ENCODE measurements around the gene CX3CL1. TPM values are rescaled to one million over a fixed set of nuclear protein-coding genes. Genes with fewer than 3 reads are reported as not detected.
"Not testable (repeated sequence)": the region's sequence is repeated elsewhere in the genome, so short reads cannot be mapped to it uniquely, and the experiment has no call there.

The CX3CL1 gene
- polyA plus RNA-seq, 1 donor from 2014 or later = 4.9 TPM

- Histone ChIP-seq H3K9me3 (ENCODE audit: low read length) (no peaks in the 10 kb centered on the region), H3K36me3 (ENCODE audit: insufficient read depth, low read length) (no peaks in the 10 kb centered on the region), H2AFZ (ENCODE audit: low read depth, low read length) (no peak overlapping the region), H3K9me2 (ENCODE audit: insufficient read depth, low read length) (no peaks in the 10 kb centered on the region), H3K79me2 (replicated peaks; ENCODE audit: insufficient read depth, low read length) (no peaks in the 10 kb centered on the region), H3K4me3 (ENCODE audit: low read length) (no peak overlapping the region), H3F3A (ENCODE audit: insufficient read depth, low read length, poor library complexity, severe bottlenecking) (no peaks in the 10 kb centered on the region), H3K4me2 (ENCODE audit: low read length) (no peak overlapping the region), H3K27me3 (ENCODE audit: insufficient read depth, low read depth, low read length) (no peaks in the 10 kb centered on the region), H3K9ac (ENCODE audit: low read length) (no peak overlapping the region), H3K27ac (ENCODE audit: low read length) (no peak overlapping the region), H4K20me1 (ENCODE audit: insufficient read depth) (no peaks in the 10 kb centered on the region)
- TF ChIP-seq, protein P1, sequence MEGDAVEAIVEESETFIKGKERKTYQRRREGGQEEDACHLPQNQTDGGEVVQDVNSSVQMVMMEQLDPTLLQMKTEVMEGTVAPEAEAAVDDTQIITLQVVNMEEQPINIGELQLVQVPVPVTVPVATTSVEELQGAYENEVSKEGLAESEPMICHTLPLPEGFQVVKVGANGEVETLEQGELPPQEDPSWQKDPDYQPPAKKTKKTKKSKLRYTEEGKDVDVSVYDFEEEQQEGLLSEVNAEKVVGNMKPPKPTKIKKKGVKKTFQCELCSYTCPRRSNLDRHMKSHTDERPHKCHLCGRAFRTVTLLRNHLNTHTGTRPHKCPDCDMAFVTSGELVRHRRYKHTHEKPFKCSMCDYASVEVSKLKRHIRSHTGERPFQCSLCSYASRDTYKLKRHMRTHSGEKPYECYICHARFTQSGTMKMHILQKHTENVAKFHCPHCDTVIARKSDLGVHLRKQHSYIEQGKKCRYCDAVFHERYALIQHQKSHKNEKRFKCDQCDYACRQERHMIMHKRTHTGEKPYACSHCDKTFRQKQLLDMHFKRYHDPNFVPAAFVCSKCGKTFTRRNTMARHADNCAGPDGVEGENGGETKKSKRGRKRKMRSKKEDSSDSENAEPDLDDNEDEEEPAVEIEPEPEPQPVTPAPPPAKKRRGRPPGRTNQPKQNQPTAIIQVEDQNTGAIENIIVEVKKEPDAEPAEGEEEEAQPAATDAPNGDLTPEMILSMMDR (IDR thresholded peaks at IDR 0.05; ENCODE audit: poor library complexity, severe bottlenecking) = no peak
- no peak for TF ChIP-seq EZH2 (IDR thresholded peaks at IDR 0.05; ENCODE audit: borderline replicate concordance, insufficient read depth, low read length, poor library complexity, severe bottlenecking)
- TF ChIP-seq MXI1 (conservative IDR thresholded peaks at IDR 0.05; ENCODE audit: poor library complexity, severe bottlenecking) = no peak
- TF ChIP-seq TAF1 (IDR thresholded peaks at IDR 0.05; ENCODE audit: low read depth) = no peak
- TF ChIP-seq SMC3 (conservative IDR thresholded peaks at IDR 0.05; ENCODE audit: poor library complexity) = no peak
- TF ChIP-seq POLR2AphosphoS5 (IDR thresholded peaks at IDR 0.05) = no peak
- TF ChIP-seq RAD21 (conservative IDR thresholded peaks at IDR 0.05) = no peak
- TF ChIP-seq EP300 (conservative IDR thresholded peaks at IDR 0.05; ENCODE audit: poor library complexity, severe bottlenecking) = no peak
- no peak for TF ChIP-seq REST (IDR thresholded peaks at IDR 0.05; ENCODE audit: borderline replicate concordance)
These were observed 29.1 kb upstream of the CX3CL1 start for GRCh38 chr16:57343221-57343620.

- H3K27me3 ChIP-seq (ENCODE audit: insufficient read depth, low read depth, low read length); H4K20me1 ChIP-seq (ENCODE audit: insufficient read depth); H3K4me2 ChIP-seq (ENCODE audit: low read length); H3K4me3 ChIP-seq (ENCODE audit: low read length); H3K9ac ChIP-seq (ENCODE audit: low read length); H3K79me2 ChIP-seq (replicated peaks; ENCODE audit: insufficient read depth, low read length); H3K27ac ChIP-seq (ENCODE audit: low read length); H3F3A ChIP-seq (ENCODE audit: insufficient read depth, low read length, poor library complexity, severe bottlenecking); H3K9me3 ChIP-seq (ENCODE audit: low read length); H3K36me3 ChIP-seq (ENCODE audit: insufficient read depth, low read length); H2AFZ ChIP-seq (ENCODE audit: low read depth, low read length); H3K9me2 ChIP-seq (ENCODE audit: insufficient read depth, low read length): not testable (repeated sequence)
These were observed 28.2 kb upstream of the CX3CL1 start for GRCh38 chr16:57344094-57344493.

DNA sequence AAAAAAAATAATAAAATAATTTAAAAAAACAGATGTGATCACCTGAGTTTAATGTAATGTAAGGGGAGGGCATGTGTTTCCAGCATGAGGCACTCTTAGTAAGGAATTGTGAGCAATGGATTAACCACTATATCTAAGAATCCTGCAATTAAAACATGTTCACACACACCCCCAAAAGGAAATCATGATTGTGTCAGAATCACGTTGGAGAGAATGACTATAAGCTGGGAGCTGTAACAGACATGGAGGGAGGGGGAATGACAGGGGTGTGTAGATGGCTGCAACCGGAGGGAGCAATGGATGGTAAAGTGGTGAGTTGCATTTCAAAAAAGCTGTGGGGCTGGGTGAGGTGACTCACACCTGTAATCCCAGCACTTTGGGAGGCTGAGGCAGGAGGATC is 27.3 kb upstream of the CX3CL1 start:
- no peaks in the 10 kb centered on the region for H3K79me2 ChIP-seq (replicated peaks; ENCODE audit: insufficient read depth, low read length)
- H3K27ac ChIP-seq (ENCODE audit: low read length) = no peak overlapping the region
- H3K36me3 ChIP-seq (ENCODE audit: insufficient read depth, low read length) = no peaks in the 10 kb centered on the region
- no peak overlapping the region for H3K4me2 ChIP-seq (ENCODE audit: low read length)
- H3K9me2 ChIP-seq (ENCODE audit: insufficient read depth, low read length) = no peaks in the 10 kb centered on the region
- no peaks in the 10 kb centered on the region for H3K9me3 ChIP-seq (ENCODE audit: low read length)
- H2AFZ ChIP-seq (ENCODE audit: low read depth, low read length) = no peak overlapping the region
- H3K4me3 ChIP-seq (ENCODE audit: low read length) = no peak overlapping the region
- H3K9ac ChIP-seq (ENCODE audit: low read length) = no peak overlapping the region
- H3K27me3 ChIP-seq (ENCODE audit: insufficient read depth, low read depth, low read length) = no peaks in the 10 kb centered on the region
- TF ChIP-seq RAD21 (conservative IDR thresholded peaks at IDR 0.05) = no peak
- TF ChIP-seq, protein P1 (IDR thresholded peaks at IDR 0.05; ENCODE audit: poor library complexity, severe bottlenecking) = no peak
- H3F3A ChIP-seq (ENCODE audit: insufficient read depth, low read length, poor library complexity, severe bottlenecking) = no peaks in the 10 kb centered on the region
- no peaks in the 10 kb centered on the region for H4K20me1 ChIP-seq (ENCODE audit: insufficient read depth)

Data from neural cell (in vitro differentiated cells).